Measurements from ENCODE around the gene HS3ST1. TPM values are rescaled to one million over a fixed set of nuclear protein-coding genes. Genes with fewer than 3 reads are reported as not detected.

The HS3ST1 gene
- polyA plus RNA-seq, 3 donors: 0.01 to 0.02 TPM; not detected in 1

- Histone ChIP-seq H4K20me1 (ENCODE audit: insufficient read depth, low read length) (no peaks in the 10 kb centered on the region), H3K4me1 (ENCODE audit: control insufficient read depth in 1 of 2, insufficient read depth in 2 of 2, low read length in 2 of 2) (peaks cover 26 to 30% of the 10 kb centered on the region in 2 donors)
Measured at GRCh38 chr4:11474146-11474545, 45.5 kb upstream of the HS3ST1 start.

DNA sequence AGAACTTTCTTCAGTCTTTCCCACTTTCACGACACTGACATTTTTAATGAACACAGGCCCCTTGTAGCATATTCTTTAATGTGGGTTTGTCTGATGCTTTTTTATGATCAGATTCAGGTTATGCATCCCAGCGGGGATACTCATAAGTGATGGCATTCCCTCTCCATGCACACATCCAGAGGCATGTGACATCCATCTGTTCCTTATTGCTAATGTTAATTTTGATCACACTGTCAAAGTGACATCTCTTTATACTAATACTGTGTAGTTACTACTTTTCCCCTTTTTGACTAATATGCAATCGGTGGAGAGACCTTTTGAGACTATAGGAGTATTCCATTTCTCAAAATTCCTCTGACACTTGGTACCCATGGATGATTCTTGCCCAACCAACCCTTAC lies 43.8 kb upstream of the HS3ST1 start:
- no peaks in the 10 kb centered on the region for H3K79me2 ChIP-seq (ENCODE audit: insufficient read depth, low read length)
- TF ChIP-seq CTCF (IDR thresholded peaks at IDR 0.05): no peak
- peaks cover 32% of the 10 kb centered on the region for H3K4me1 Mint-ChIP-seq

More at GRCh38 chr4:11474146-11474545, 45.5 kb upstream of the HS3ST1 start:
- H3K9me3 ChIP-seq (replicated peaks in 1 of 2; ENCODE audit: control insufficient read depth in 1 of 2, insufficient read depth in 1 of 2, low read length in 2 of 2): no peaks in the 10 kb centered on the region
- Mint-ChIP-seq H3K27me3 (ENCODE audit: low read depth in 3 of 3) (no peaks in the 10 kb centered on the region), H3K4me3 (no peak overlapping the region), H3K9me3 (peaks cover 0 to 4% (median 1%) of the 10 kb centered on the region in 7 donors), H3K4me1 (peaks cover 32% of the 10 kb centered on the region), H3K36me3 (peaks cover 0 to 1% of the 10 kb centered on the region in 2 donors), H3K27ac (no peak overlapping the region)
- H3K36me3 ChIP-seq (replicated peaks in 1 of 2; ENCODE audit: control insufficient read depth in 1 of 2, insufficient read depth in 2 of 2, low read length in 2 of 2): no peaks in the 10 kb centered on the region
- H3K4me2 ChIP-seq (replicated peaks; ENCODE audit: extremely low read depth, low read length, poor library complexity, severe bottlenecking): no peak overlapping the region
- DNase-seq: peak; percentile 47 to 74 (median 68)
- no peaks in the 10 kb centered on the region for H3K27me3 ChIP-seq (ENCODE audit: control insufficient read depth in 2 of 2, insufficient read depth in 2 of 2, low read length in 2 of 2)
- no peak overlapping the region for H3K9ac ChIP-seq (ENCODE audit: insufficient read depth, low read length, poor library complexity, severe bottlenecking)
- no peak for TF ChIP-seq CTCF (IDR thresholded peaks at IDR 0.05)
- no CpG with 5 or more reads among the region's 1 CpG for WGBS (ENCODE audit: insufficient coverage)
- no peak overlapping the region for H3K27ac ChIP-seq (ENCODE audit: low read depth in 1 of 2, low read length in 2 of 2)
- no peak overlapping the region for H2AFZ ChIP-seq (ENCODE audit: insufficient read depth, low read depth, low read length, poor library complexity, severe bottlenecking)
- no peak overlapping the region for H3K4me3 ChIP-seq (replicated peaks in 1 of 3; ENCODE audit: low read depth in 2 of 3, low read length in 3 of 3)
- H3K79me2 ChIP-seq (ENCODE audit: insufficient read depth, low read length): no peaks in the 10 kb centered on the region
- intact Hi-C loops (cut with micrococcal nuclease): no loop called here

More for the DNA sequence above, 43.8 kb upstream of the HS3ST1 start:
- peaks cover 0 to 3% (median 1%) of the 10 kb centered on the region in 7 donors for H3K9me3 Mint-ChIP-seq
- Histone ChIP-seq H3K4me2 (replicated peaks; ENCODE audit: extremely low read depth, low read length, poor library complexity, severe bottlenecking) (no peak overlapping the region), H3K27me3 (ENCODE audit: control insufficient read depth in 2 of 2, insufficient read depth in 2 of 2, low read length in 2 of 2) (no peaks in the 10 kb centered on the region), H2AFZ (ENCODE audit: insufficient read depth, low read depth, low read length, poor library complexity, severe bottlenecking) (peak overlapping the region; percentile 50), H3K9ac (ENCODE audit: insufficient read depth, low read length, poor library complexity, severe bottlenecking) (no peak overlapping the region), H3K27ac (ENCODE audit: low read depth in 1 of 2, low read length in 2 of 2) (peak overlapping the region in 1 of 2 donors; percentile 37), H3K4me3 (replicated peaks in 1 of 3; ENCODE audit: low read depth in 2 of 3, low read length in 3 of 3) (no peak overlapping the region), H4K20me1 (ENCODE audit: insufficient read depth, low read length) (no peaks in the 10 kb centered on the region), H3K4me1 (ENCODE audit: control insufficient read depth in 1 of 2, insufficient read depth in 2 of 2, low read length in 2 of 2) (peaks cover 26 to 30% of the 10 kb centered on the region in 2 donors), H3K36me3 (replicated peaks in 1 of 2; ENCODE audit: control insufficient read depth in 1 of 2, insufficient read depth in 2 of 2, low read length in 2 of 2) (no peaks in the 10 kb centered on the region), H3K9me3 (replicated peaks in 1 of 2; ENCODE audit: control insufficient read depth in 1 of 2, insufficient read depth in 1 of 2, low read length in 2 of 2) (no peaks in the 10 kb centered on the region)
- no peak for DNase-seq
- intact Hi-C loops (cut with micrococcal nuclease): no loop called here
- H3K36me3 Mint-ChIP-seq: peaks cover 0 to 1% of the 10 kb centered on the region in 2 donors
- peak overlapping the region in 4 of 7 donors; percentile 13 to 93 (median 74) for H3K27ac Mint-ChIP-seq
- H3K27me3 Mint-ChIP-seq (ENCODE audit: low read depth in 3 of 3): peaks cover 0 to 1% (median 0%) of the 10 kb centered on the region in 3 donors
- H3K4me3 Mint-ChIP-seq: no peak overlapping the region
- no CpG with 5 or more reads among the region's 3 CpGs for WGBS (ENCODE audit: insufficient coverage)

Data from CD14-positive monocyte (primary cell).